Retinal pigment epithelial cell (primary cell): Measurements from ENCODE around the gene USP27X.

Source experiments
- DNase-seq: peaks from one replicate; pipeline ENCODE4 v3.0.0-alpha.2; 2010; ENCODE audit warnings: low read depth
- H3K4me3 ChIP-seq: 2 replicates; pipeline ENCODE4 v1.5.1; 2011; ENCODE audit warnings: mild to moderate bottlenecking, low read length, control low read depth, moderate library complexity
- TF ChIP-seq, protein P1 (sequence below): conservative IDR thresholded peaks from 2 replicates; pipeline ENCODE4 v1.5.1; 2011; ENCODE audit warnings: low read depth, low read length, control low read depth, inconsistent platforms

The USP27X gene

DNA sequence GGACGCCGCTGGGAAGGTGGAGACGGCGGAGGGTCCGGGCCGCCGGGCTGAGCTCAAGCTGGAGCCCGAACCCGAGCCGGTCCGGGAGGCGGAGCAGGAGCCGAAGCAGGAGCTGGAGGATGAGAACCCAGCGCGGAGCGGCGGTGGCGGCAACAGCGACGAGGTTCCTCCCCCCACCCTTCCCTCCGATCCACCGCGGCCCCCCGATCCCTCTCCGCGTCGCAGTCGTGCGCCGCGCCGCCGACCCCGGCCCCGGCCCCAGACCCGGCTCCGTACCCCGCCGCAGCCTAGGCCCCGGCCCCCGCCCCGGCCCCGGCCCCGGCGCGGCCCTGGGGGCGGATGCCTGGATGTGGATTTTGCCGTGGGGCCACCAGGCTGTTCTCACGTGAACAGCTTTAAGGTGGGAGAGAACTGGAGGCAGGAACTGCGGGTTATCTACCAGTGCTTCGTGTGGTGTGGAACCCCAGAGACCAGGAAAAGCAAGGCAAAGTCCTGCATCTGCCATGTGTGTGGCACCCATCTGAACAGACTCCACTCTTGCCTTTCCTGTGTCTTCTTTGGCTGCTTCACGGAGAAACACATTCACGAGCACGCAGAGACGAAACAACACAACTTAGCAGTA is 483 bp downstream of the USP27X start:
- TF ChIP-seq, protein P1, sequence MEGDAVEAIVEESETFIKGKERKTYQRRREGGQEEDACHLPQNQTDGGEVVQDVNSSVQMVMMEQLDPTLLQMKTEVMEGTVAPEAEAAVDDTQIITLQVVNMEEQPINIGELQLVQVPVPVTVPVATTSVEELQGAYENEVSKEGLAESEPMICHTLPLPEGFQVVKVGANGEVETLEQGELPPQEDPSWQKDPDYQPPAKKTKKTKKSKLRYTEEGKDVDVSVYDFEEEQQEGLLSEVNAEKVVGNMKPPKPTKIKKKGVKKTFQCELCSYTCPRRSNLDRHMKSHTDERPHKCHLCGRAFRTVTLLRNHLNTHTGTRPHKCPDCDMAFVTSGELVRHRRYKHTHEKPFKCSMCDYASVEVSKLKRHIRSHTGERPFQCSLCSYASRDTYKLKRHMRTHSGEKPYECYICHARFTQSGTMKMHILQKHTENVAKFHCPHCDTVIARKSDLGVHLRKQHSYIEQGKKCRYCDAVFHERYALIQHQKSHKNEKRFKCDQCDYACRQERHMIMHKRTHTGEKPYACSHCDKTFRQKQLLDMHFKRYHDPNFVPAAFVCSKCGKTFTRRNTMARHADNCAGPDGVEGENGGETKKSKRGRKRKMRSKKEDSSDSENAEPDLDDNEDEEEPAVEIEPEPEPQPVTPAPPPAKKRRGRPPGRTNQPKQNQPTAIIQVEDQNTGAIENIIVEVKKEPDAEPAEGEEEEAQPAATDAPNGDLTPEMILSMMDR = no peak
- H3K4me3 ChIP-seq = peak overlapping the region; percentile 54
- no peak for DNase-seq

DNA sequence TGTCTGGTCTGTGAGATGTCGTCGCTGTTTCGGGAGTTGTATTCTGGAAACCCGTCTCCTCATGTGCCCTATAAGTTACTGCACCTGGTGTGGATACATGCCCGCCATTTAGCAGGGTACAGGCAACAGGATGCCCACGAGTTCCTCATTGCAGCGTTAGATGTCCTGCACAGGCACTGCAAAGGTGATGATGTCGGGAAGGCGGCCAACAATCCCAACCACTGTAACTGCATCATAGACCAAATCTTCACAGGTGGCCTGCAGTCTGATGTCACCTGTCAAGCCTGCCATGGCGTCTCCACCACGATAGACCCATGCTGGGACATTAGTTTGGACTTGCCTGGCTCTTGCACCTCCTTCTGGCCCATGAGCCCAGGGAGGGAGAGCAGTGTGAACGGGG is 1.4 kb downstream of the USP27X start:
- TF ChIP-seq, protein P1 = no peak
- no peak for DNase-seq
- H3K4me3 ChIP-seq = no peak overlapping the region

DNA sequence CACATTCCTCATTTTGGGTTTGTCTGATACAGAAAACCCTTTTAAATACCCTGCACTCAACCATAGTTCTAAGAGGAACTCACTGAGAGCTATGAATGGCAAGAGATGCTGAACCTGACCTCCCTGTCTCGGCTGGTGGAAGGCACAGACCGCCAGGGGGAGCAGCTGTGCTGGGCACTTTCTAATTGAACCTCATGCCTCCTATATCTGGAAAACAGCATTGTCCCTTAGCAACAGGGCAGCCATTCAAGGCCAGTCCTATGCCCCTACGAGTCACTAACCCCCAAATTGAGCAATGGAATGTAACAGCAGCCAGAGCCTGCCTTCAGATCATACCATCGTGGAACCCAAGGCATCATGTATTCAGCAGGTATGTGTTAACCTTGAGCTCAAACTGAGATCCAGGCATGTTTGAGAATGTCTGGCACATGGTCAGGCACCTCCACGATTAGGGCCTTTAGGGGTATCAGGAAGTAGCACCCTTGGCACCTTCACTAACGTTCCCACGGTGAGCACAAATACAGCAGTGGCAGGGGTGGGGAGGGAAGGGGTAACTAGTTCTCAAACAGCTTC is 5.1 kb downstream of the USP27X start:
- DNase-seq = no peak
- no peak overlapping the region for H3K4me3 ChIP-seq

GRCh38 chrX:49892542-49892941 is 13.3 kb downstream of the USP27X start:
- no peak overlapping the region for H3K4me3 ChIP-seq
- TF ChIP-seq, protein P1 = no peak
- no peak for DNase-seq

More for the DNA sequence above, 5.1 kb downstream of the USP27X start:
- TF ChIP-seq, protein P1 = peak; percentile 83

GRCh38 chrX:49896951-49897350 is 17.7 kb downstream of the USP27X start:
- TF ChIP-seq, protein P1 = no peak
- DNase-seq = no peak
- H3K4me3 ChIP-seq = no peak overlapping the region

GRCh38 chrX:49901048-49901447 is 21.8 kb downstream of the USP27X start:
- no peak for DNase-seq
- H3K4me3 ChIP-seq = no peak overlapping the region
- TF ChIP-seq, protein P1 = no peak

DNA sequence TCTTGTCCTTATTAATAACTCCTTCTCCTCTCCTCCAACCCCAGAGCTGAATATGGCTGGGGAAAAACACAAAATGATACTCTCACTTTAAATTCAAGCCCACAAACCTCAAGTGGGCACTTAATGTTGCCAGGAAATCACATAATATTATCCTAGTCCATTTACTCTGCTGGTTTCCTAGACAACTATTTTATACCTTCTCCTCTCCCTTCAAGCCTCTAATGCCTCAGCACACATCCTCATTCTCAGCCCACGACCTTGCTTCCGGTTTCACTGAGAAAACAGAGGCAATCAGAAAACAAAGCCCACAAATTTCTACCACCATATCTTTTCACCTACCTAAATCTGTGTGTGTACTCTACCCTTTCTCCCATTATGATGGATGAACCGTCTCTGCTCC is 31.1 kb downstream of the USP27X start:
- DNase-seq = no peak
- TF ChIP-seq, protein P1 = no peak
- H3K4me3 ChIP-seq = no peak overlapping the region
